Thyroid gland (tissue), 4 donors: ENCODE results near the gene PBX1. TPM values are rescaled to one million over a fixed set of nuclear protein-coding genes. Genes with fewer than 3 reads are reported as not detected.

Experiments
- DNase-seq, 2 donors: peaks; one replicate each; pipeline ENCODE4 v3.0.0-alpha.2; 2019
- H3K27ac ChIP-seq, 3 donors: fragments of 200-600 bp; sonication (generic); 1 replicate in 2 of 3; 2 replicates in 1 of 3; pipeline ENCODE4 v1.5.1; 2016 to 2019; ENCODE audit warnings: mild to moderate bottlenecking in 1 of 3, moderate library complexity in 1 of 3
- H3K27me3 ChIP-seq: fragments of 200-600 bp; sonication (generic); one replicate; pipeline ENCODE4 v1.5.1; 2019
- H3K36me3 ChIP-seq, 2 donors: fragments of 200-600 bp; sonication (generic); one replicate each; pipeline ENCODE4 v1.5.1; 2016 to 2019
- H3K4me1 ChIP-seq, 2 donors: fragments of 200-600 bp; sonication (generic); one replicate each; pipeline ENCODE4 v1.5.1; 2017 to 2019
- H3K4me3 ChIP-seq, 3 donors: fragments of 200-600 bp; sonication (generic); replicated peaks in 1 of 3; 1 replicate in 2 of 3; 2 replicates in 1 of 3; pipeline ENCODE4 v1.5.1; 2016; ENCODE audit warnings: mild to moderate bottlenecking in 1 of 3
- H3K9me3 ChIP-seq: fragments of 200-600 bp; sonication (generic); one replicate; pipeline ENCODE4 v1.5.1; 2017
- POLR2A ChIP-seq, 2 donors: fragments of 450-650 bp; IDR thresholded peaks; one replicate each; pipeline ENCODE4 v1.6.1; 2017; ENCODE audit warnings: antibody characterized with exemption in 2 of 2, mild to moderate bottlenecking in 2 of 2, moderate library complexity in 1 of 2
- WGBS, 2 donors: methylation state at CpG; one replicate each; pipeline ENCODE4 v1.1.5; 2017; 5-methylcytosine and 5-hydroxymethylcytosine counted together
- intact Hi-C: fragments of 100-400 bp; cut with DNase I; formaldehyde crosslinking; loops from one replicate; pipeline ENCODE4 v1.15.1; 2023
- total RNA-seq, 4 donors: library from RNA; depleted of rRNA; stranded (reverse); fragments of >200 nt; gene quantifications; one replicate each; pipeline ENCODE4 v1.2.3, GENCODE V29; 2016
- TF ChIP-seq, protein P1 (sequence below), 6 experiments: fragments of 200-600 bp in 3 of 6; fragments of 450-650 bp in 3 of 6; sonication (generic) in 3 of 6; IDR thresholded peaks; one replicate each; pipeline ENCODE4 v1.5.1; 2016 to 2019; ENCODE audit warnings: antibody characterized with exemption in 6 of 6, mild to moderate bottlenecking in 2 of 6, inconsistent platforms in 1 of 6, moderate library complexity in 1 of 6

PBX1 gene
- total RNA-seq, 4 donors from 2014 or later, result 79.0 to 159 (median 102) TPM

DNA sequence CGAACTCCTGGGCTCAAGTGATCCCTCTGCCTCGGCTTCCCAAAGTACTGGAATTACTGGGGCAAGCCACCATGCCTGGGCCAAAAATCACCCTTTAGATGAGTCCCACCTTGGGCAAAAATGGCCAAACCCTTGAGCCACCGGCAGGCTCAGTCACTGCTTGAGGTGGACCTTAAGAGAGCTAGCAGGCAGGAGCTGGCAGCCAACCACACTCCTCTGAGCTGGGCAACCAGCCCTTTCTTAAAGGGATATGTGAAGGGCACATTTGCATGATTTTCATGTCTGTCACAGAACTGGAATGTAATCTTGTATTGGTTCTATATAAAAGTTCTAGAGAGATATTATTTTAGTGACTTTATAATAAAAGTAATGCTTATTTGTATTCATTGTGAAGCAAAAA lies 316.5 kb downstream of the PBX1 start:
- 81 to 83% methylated on average over 3 of the region's 3 CpGs for WGBS, 2 donors
- DNase-seq, result no peak
- TF ChIP-seq, protein P1, sequence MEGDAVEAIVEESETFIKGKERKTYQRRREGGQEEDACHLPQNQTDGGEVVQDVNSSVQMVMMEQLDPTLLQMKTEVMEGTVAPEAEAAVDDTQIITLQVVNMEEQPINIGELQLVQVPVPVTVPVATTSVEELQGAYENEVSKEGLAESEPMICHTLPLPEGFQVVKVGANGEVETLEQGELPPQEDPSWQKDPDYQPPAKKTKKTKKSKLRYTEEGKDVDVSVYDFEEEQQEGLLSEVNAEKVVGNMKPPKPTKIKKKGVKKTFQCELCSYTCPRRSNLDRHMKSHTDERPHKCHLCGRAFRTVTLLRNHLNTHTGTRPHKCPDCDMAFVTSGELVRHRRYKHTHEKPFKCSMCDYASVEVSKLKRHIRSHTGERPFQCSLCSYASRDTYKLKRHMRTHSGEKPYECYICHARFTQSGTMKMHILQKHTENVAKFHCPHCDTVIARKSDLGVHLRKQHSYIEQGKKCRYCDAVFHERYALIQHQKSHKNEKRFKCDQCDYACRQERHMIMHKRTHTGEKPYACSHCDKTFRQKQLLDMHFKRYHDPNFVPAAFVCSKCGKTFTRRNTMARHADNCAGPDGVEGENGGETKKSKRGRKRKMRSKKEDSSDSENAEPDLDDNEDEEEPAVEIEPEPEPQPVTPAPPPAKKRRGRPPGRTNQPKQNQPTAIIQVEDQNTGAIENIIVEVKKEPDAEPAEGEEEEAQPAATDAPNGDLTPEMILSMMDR (IDR thresholded peaks at IDR 0.05), result no peak
- no peak for TF ChIP-seq POLR2A (IDR thresholded peaks at IDR 0.05)
- Histone ChIP-seq H3K4me1 (no peaks in the 10 kb centered on the region), H3K4me3 (no peak overlapping the region), H3K27me3 (no peaks in the 10 kb centered on the region), H3K9me3 (no peaks in the 10 kb centered on the region), H3K27ac (no peak overlapping the region), H3K36me3 (no peaks in the 10 kb centered on the region)
- intact Hi-C loops, result no loop called here

DNA sequence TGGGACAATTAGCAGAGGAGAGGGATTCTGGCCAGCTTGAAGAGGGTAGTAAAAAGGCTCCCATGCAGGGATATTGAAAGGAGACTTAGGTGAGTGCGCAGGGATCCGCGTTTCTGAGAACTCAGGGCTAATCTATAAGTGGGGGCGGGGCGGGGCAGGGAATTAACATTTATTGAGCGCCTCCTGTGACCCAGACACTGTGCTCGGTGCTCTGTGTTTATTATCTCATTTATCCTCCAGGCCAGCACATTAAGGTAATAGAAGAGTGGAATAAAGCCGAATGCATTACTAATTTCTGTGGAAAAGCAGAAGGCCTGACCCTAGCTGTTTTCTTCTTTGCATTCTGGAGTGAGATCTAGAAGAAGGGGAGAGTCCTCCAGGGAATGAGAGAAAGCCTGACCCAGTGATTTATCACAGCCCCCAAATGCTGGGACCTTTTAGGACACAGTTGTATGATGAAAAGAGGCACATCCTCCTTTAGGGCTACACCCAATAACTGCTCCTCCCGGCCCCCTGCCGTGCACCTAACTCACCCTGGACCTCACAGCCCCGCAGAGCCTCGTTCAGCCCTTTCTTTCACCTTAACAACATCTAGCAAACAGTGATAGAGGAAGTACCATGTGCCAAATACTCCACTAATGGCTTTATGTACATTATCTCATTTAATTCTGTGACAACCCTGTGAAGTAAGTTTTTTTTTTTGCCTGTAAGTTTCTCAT lies 317.6 kb downstream of the PBX1 start:
- Histone ChIP-seq H3K9me3 (no peaks in the 10 kb centered on the region), H3K4me1 (no peaks in the 10 kb centered on the region), H3K4me3 (no peak overlapping the region), H3K27ac (no peak overlapping the region), H3K36me3 (no peaks in the 10 kb centered on the region), H3K27me3 (no peaks in the 10 kb centered on the region)
- no peak for DNase-seq
- TF ChIP-seq, protein P1 (IDR thresholded peaks at IDR 0.05), result no peak
- TF ChIP-seq POLR2A (IDR thresholded peaks at IDR 0.05), result no peak
- intact Hi-C loops, result no loop called here
- 82 to 87% methylated on average over 12 of the region's 12 CpGs for WGBS, 2 donors

DNA sequence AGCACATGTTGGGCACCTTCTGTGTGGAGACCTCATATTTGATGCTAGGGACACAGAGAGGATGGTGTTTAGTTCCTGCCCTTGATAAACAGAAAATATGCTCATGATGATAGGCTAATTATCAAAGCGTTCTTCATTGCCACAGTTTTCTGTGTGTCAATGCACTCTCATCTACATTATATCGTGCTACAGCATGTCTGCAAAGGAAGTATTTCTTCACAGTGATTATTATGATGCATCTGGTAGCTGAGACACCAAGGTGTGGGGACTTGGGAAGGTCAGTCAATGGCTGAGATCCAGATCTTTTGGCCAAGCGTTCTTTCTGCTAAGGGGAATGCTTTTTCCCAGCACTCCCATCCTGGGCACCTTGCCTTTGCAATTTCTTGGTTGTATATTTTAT lies 321.2 kb downstream of the PBX1 start:
- TF ChIP-seq, protein P1 (IDR thresholded peaks at IDR 0.05), result no peak
- TF ChIP-seq POLR2A (IDR thresholded peaks at IDR 0.05), result no peak
- intact Hi-C loops, result no loop called here
- Histone ChIP-seq H3K4me3 (no peak overlapping the region), H3K4me1 (no peaks in the 10 kb centered on the region), H3K9me3 (no peaks in the 10 kb centered on the region), H3K27ac (no peak overlapping the region), H3K36me3 (no peaks in the 10 kb centered on the region), H3K27me3 (no peaks in the 10 kb centered on the region)
- no peak for DNase-seq
- WGBS, 2 donors, result 80 to 87% methylated on average over 3 of the region's 3 CpGs

DNA sequence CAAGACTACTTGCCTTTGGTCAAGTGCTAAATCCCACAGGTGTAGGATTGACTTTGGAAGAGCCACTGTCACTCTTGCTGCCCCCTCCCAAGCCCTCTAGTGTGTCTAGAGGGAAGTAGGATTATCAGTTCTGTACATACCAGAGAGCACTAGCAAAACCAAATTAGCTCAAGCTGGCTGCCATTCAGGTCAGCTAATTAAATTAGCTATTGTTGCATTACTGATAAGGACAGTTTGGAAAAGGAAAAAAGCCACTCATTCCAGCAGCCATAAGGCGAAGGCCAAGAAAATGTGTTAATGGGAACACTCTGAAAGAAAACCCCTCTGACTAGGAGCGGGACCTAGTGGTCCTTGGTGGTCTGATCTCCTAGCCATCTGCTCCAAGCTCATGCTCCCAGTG lies 321.7 kb downstream of the PBX1 start:
- TF ChIP-seq, protein P1 (IDR thresholded peaks at IDR 0.05), result no peak
- no peak for TF ChIP-seq POLR2A (IDR thresholded peaks at IDR 0.05)
- intact Hi-C loops, result no loop called here
- Histone ChIP-seq H3K27me3 (no peaks in the 10 kb centered on the region), H3K36me3 (no peaks in the 10 kb centered on the region), H3K27ac (no peak overlapping the region), H3K4me3 (no peak overlapping the region), H3K4me1 (no peaks in the 10 kb centered on the region), H3K9me3 (no peaks in the 10 kb centered on the region)
- 84 to 90% methylated on average over 2 of the region's 2 CpGs for WGBS, 2 donors
- DNase-seq, result no peak

DNA sequence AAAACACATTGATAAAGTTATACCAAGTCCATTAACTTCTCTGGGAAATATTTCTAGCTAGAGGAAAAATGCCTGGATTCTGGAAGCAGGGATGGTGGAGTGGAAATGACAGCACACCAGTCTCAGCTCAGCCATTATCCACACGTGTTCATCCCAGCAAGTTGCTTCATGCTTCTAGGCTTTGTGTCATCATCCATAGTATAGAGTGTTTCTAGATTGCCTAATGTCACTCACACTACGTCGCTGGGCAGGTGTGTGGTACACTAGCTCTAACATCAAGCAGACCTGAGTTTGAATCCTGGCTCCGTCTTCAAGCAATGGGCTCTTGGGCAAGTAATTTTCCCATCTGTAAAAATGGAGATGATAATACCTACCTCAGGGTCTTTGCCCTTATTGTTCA lies 326.3 kb downstream of the PBX1 start:
- Histone ChIP-seq H3K4me1 (no peaks in the 10 kb centered on the region), H3K9me3 (no peaks in the 10 kb centered on the region), H3K27ac (no peak overlapping the region), H3K27me3 (no peaks in the 10 kb centered on the region), H3K4me3 (no peak overlapping the region), H3K36me3 (no peaks in the 10 kb centered on the region)
- WGBS, 2 donors, result 88 to 94% methylated on average over 4 of the region's 4 CpGs
- no peak for DNase-seq
- TF ChIP-seq, protein P1 (IDR thresholded peaks at IDR 0.05), result no peak
- TF ChIP-seq POLR2A (IDR thresholded peaks at IDR 0.05), result no peak
- intact Hi-C loops, result no loop called here
